Measurements from ENCODE around the gene DGKQ.

Gene DGKQ

GRCh38 chr4:960636-961350 is 12.6 kb downstream of the DGKQ start:
- DNase-seq = no peak

GRCh38 chr4:960140-960635 is 13.2 kb downstream of the DGKQ start:
- no peak for DNase-seq

- DNase-seq = no peak
Observed at GRCh38 chr4:959338-960139, 13.8 kb downstream of the DGKQ start.

GRCh38 chr4:958696-959337 is 14.6 kb downstream of the DGKQ start:
- no peak for DNase-seq

GRCh38 chr4:958314-958665 is 15.1 kb downstream of the DGKQ start:
- DNase-seq = no peak

GRCh38 chr4:957581-958313 is 15.6 kb downstream of the DGKQ start:
- DNase-seq = no peak

- no peak for DNase-seq
Observed at GRCh38 chr4:957231-957580, 16.2 kb downstream of the DGKQ start.

GRCh38 chr4:956531-957230 is 16.7 kb downstream of the DGKQ start:
- no peak for DNase-seq

- DNase-seq = no peak
Observed at GRCh38 chr4:955931-956381, 17.4 kb downstream of the DGKQ start.

- no peak for DNase-seq
Observed at GRCh38 chr4:955161-955921, 18.0 kb downstream of the DGKQ start.

GRCh38 chr4:954211-955020 is 19.0 kb downstream of the DGKQ start:
- no peak for DNase-seq

GRCh38 chr4:953574-953915 is 19.8 kb downstream of the DGKQ start:
- no peak for DNase-seq

GRCh38 chr4:952881-953573 is 20.3 kb downstream of the DGKQ start:
- DNase-seq = no peak

- no peak for DNase-seq
Observed at GRCh38 chr4:951594-952468, 21.5 kb downstream of the DGKQ start.

GRCh38 chr4:951186-951585 is 22.2 kb downstream of the DGKQ start:
- DNase-seq = no peak

GRCh38 chr4:950136-951020 is 23.0 kb downstream of the DGKQ start:
- DNase-seq = no peak

- DNase-seq = no peak
Observed at GRCh38 chr4:949656-950055, 23.7 kb downstream of the DGKQ start.

GRCh38 chr4:948936-949300 is 24.5 kb downstream of the DGKQ start:
- DNase-seq = no peak

Measured in activated gamma-delta T cell (primary cell).